Right cardiac atrium (tissue), 5 donors: ENCODE data around the gene PPFIBP2. TPM values are rescaled to one million over a fixed set of nuclear protein-coding genes. Genes with fewer than 3 reads are reported as not detected.
A peak's percentile ranks its signal among the peaks of the same experiment; 100 is the strongest.

Experiments
- ATAC-seq, 2 donors: fragments of 200-7000 bp; cut with Tn5 transposase; one replicate each; pipeline versions ENCODE4 v1.8.0 to v1.9.1; 2020; ENCODE audit warnings: moderate library complexity in 2 of 2, mild to moderate bottlenecking in 1 of 2
- DNase-seq, 3 donors: peaks; one replicate each; pipeline ENCODE4 v3.0.0-alpha.2; 2020
- H3K27ac ChIP-seq: one replicate; pipeline ENCODE4 v1.5.1; 2013; ENCODE audit warnings: mild to moderate bottlenecking, low read length, control low read depth, moderate library complexity
- H3K27me3 ChIP-seq: one replicate; pipeline ENCODE4 v1.6.1; 2013; ENCODE audit not compliant: control insufficient read depth, insufficient read depth
- H3K4me1 ChIP-seq: one replicate; pipeline ENCODE4 v1.6.1; 2013; ENCODE audit warnings: low read length; ENCODE audit not compliant: control insufficient read depth, insufficient read depth
- H3K4me3 ChIP-seq: one replicate; pipeline ENCODE4 v1.5.1; 2013; ENCODE audit warnings: low read length, control low read depth
- H3K9me3 ChIP-seq: one replicate; pipeline ENCODE4 v1.6.1; 2013; ENCODE audit warnings: low read length; ENCODE audit not compliant: control insufficient read depth
- WGBS: extraction: QIAGEN DNeasy Blood & Tissue Kit; methylation state at CpG from one replicate; pipeline ENCODE4 v1.1.7; 2013; 5-methylcytosine and 5-hydroxymethylcytosine counted together
- intact Hi-C, 4 donors: fragments of 100-400 bp; cut with DNase I; formaldehyde crosslinking; loops; one replicate each; pipeline versions ENCODE4 v1.11.0 to v1.14.0; 2022 to 2023
- polyA plus RNA-seq: library from polyadenylated mRNA; stranded (reverse); fragments of 200-250 nt; gene quantifications from one replicate; pipeline ENCODE4 v1.2.3, GENCODE V29; 2013
- total RNA-seq, 4 donors: library from RNA; stranded (reverse); fragmentation: NEBNext Ultra II Directional; extraction: Animal tissue kit (Norgen Biotek cat#: 25700); gene quantifications; one replicate each; pipeline ENCODE4 v1.2.1, GENCODE V29; 2021
- donor health status: healthy with polysubstance abuse.
- donor health status: DM: no; HTN: yes; CAD: no.
- donor health status: DM: no; HTN: no; CAD: no.
- donor health status: DM: no; HTN: yes; CAD: no; lungs with severe emphysema.
- donor health status: DM: yes; HTN: yes; CAD: no.

Gene PPFIBP2
- total and polyA plus RNA-seq, 5 donors: 13.7 to 45.3 (median 25.0) TPM

- intact Hi-C loops: no loop called here
- 63% methylated on average over 1 of the region's 1 CpG for WGBS
- H3K27me3 ChIP-seq: no peaks in the 10 kb centered on the region
- H3K27ac ChIP-seq: no peak overlapping the region
- ATAC-seq (peak; percentile 36 to 49), DNase-seq (no peak)
- peaks cover 4% of the 10 kb centered on the region for H3K4me1 ChIP-seq
- no peak overlapping the region for H3K4me3 ChIP-seq
- H3K9me3 ChIP-seq: no peaks in the 10 kb centered on the region
These were observed 78.2 kb downstream of the PPFIBP2 start for GRCh38 chr11:7591987-7592386.

- Histone ChIP-seq H3K9me3 (no peaks in the 10 kb centered on the region), H3K27ac (no peak overlapping the region), H3K4me3 (no peak overlapping the region), H3K27me3 (no peaks in the 10 kb centered on the region), H3K4me1 (peaks cover 4% of the 10 kb centered on the region)
- ATAC-seq (peak; percentile 56 to 64), DNase-seq (peak in 1 of 3 donors; percentile 25)
- intact Hi-C loops: no loop called here
- 82% methylated on average over 3 of the region's 3 CpGs for WGBS
These were observed 78.9 kb downstream of the PPFIBP2 start for GRCh38 chr11:7592711-7593110.

- no peak overlapping the region for H3K27ac ChIP-seq
- 97% methylated on average over 3 of the region's 3 CpGs for WGBS
- H3K9me3 ChIP-seq: no peaks in the 10 kb centered on the region
- no peak for DNase-seq
- peaks cover 4% of the 10 kb centered on the region for H3K4me1 ChIP-seq
- no peak overlapping the region for H3K4me3 ChIP-seq
- no peak for ATAC-seq
- H3K27me3 ChIP-seq: no peaks in the 10 kb centered on the region
- intact Hi-C loops: no loop called here
These were observed 79.7 kb downstream of the PPFIBP2 start for GRCh38 chr11:7593481-7593880.

GRCh38 chr11:7595016-7595866 lies 81.4 kb downstream of the PPFIBP2 start:
- no peak overlapping the region for H3K27ac ChIP-seq
- no peaks in the 10 kb centered on the region for H3K9me3 ChIP-seq
- H3K27me3 ChIP-seq: no peaks in the 10 kb centered on the region
- WGBS: 91% methylated on average over 1 of the region's 1 CpG
- H3K4me3 ChIP-seq: no peak overlapping the region
- intact Hi-C loops: no loop called here
- H3K4me1 ChIP-seq: peaks cover 4% of the 10 kb centered on the region
- peak in 1 of 2 donors; percentile 62 for ATAC-seq
- no peak for DNase-seq

GRCh38 chr11:7595951-7596350 lies 82.2 kb downstream of the PPFIBP2 start:
- ATAC-seq: no peak

GRCh38 chr11:7596975-7597391 lies 83.2 kb downstream of the PPFIBP2 start:
- ATAC-seq: no peak
- no peaks in the 10 kb centered on the region for H3K9me3 ChIP-seq
- intact Hi-C loops: no loop called here
- H3K4me3 ChIP-seq: no peak overlapping the region
- no peak overlapping the region for H3K27ac ChIP-seq
- no peaks in the 10 kb centered on the region for H3K4me1 ChIP-seq
- WGBS: 87% methylated on average over 5 of the region's 5 CpGs
- H3K27me3 ChIP-seq: no peaks in the 10 kb centered on the region
- DNase-seq: no peak

More at GRCh38 chr11:7595951-7596350, 82.2 kb downstream of the PPFIBP2 start:
- intact Hi-C loops: no loop called here
- Histone ChIP-seq H3K4me1 (no peaks in the 10 kb centered on the region), H3K9me3 (no peaks in the 10 kb centered on the region), H3K4me3 (no peak overlapping the region), H3K27me3 (no peaks in the 10 kb centered on the region), H3K27ac (no peak overlapping the region)
- WGBS: 91% methylated on average over 2 of the region's 2 CpGs
- no peak for DNase-seq

- Histone ChIP-seq H3K4me3 (no peak overlapping the region), H3K4me1 (no peaks in the 10 kb centered on the region), H3K9me3 (no peaks in the 10 kb centered on the region), H3K27ac (no peak overlapping the region), H3K27me3 (no peaks in the 10 kb centered on the region)
- intact Hi-C loops: no loop called here
- ATAC-seq (no peak), DNase-seq (no peak)
- WGBS: 82% methylated on average over 8 of the region's 8 CpGs
These were observed 83.8 kb downstream of the PPFIBP2 start for GRCh38 chr11:7597620-7598019.

- no peak for DNase-seq
- WGBS: 82% methylated on average over 2 of the region's 2 CpGs
- H3K4me1 ChIP-seq: peaks cover 4% of the 10 kb centered on the region
- H3K27ac ChIP-seq: no peak overlapping the region
- no peaks in the 10 kb centered on the region for H3K27me3 ChIP-seq
- no peak overlapping the region for H3K4me3 ChIP-seq
- ATAC-seq: no peak
- no peaks in the 10 kb centered on the region for H3K9me3 ChIP-seq
- intact Hi-C loops: no loop called here
These were observed 85.4 kb downstream of the PPFIBP2 start for GRCh38 chr11:7599209-7599608.

GRCh38 chr11:7600205-7600775 lies 86.5 kb downstream of the PPFIBP2 start:
- 63% methylated on average over 6 of the region's 6 CpGs for WGBS
- Histone ChIP-seq H3K27me3 (no peaks in the 10 kb centered on the region), H3K27ac (no peak overlapping the region), H3K4me1 (peaks cover 4% of the 10 kb centered on the region), H3K4me3 (no peak overlapping the region), H3K9me3 (no peaks in the 10 kb centered on the region)
- ATAC-seq: peak; percentile 82 to 92
- intact Hi-C loops: no loop called here
- DNase-seq: peak in 2 of 3 donors; percentile 56 to 58

- WGBS: 86% methylated on average over 4 of the region's 4 CpGs
- Histone ChIP-seq H3K27ac (no peak overlapping the region), H3K4me1 (peaks cover 4% of the 10 kb centered on the region), H3K9me3 (no peaks in the 10 kb centered on the region), H3K27me3 (no peaks in the 10 kb centered on the region), H3K4me3 (no peak overlapping the region)
- ATAC-seq (no peak), DNase-seq (no peak)
- intact Hi-C loops: no loop called here
These were observed 89.4 kb downstream of the PPFIBP2 start for GRCh38 chr11:7603031-7603781.
